Brain microvascular endothelial cell (primary cell): ENCODE measurements around the gene PDE4D.
A peak's percentile ranks its signal among the peaks of the same experiment; 100 is the strongest.

Experiments used
- DNase-seq: peaks from one replicate; pipeline ENCODE4 v3.0.0-alpha.2; 2020
- H3K27ac ChIP-seq: fragments of 250-450 bp; sonication (Bioruptor Pico); 2 replicates; pipeline ENCODE4 v1.5.1; 2020; ENCODE audit warnings: mild to moderate bottlenecking, moderate library complexity
- H3K27me3 ChIP-seq: fragments of 250-450 bp; sonication (Bioruptor Pico); replicated peaks from 2 replicates; pipeline ENCODE4 v1.5.1; 2020; ENCODE audit warnings: mild to moderate bottlenecking
- H3K36me3 ChIP-seq: fragments of 250-450 bp; sonication (Bioruptor Pico); replicated peaks from 2 replicates; pipeline ENCODE4 v1.5.1; 2020; ENCODE audit warnings: mild to moderate bottlenecking
- H3K4me3 ChIP-seq: 2 replicates; pipeline ENCODE4 v1.5.1; 2011; ENCODE audit warnings: low read depth, mild to moderate bottlenecking, control low read depth, low read length, moderate library complexity
- in situ Hi-C: cut with HindIII; loops from 2 replicates; pipeline ENCODE4 v1.10.0; 2017; ENCODE audit warnings: low sequenced_read_pairs, low pct_ligation_motif_present
- TF ChIP-seq, protein P1 (sequence below): IDR thresholded peaks from 2 replicates; pipeline ENCODE4 v1.5.1; 2011; ENCODE audit warnings: low read depth, mild to moderate bottlenecking, moderate library complexity, low read length, control low read depth, inconsistent platforms; ENCODE audit errors: missing control alignments

Gene PDE4D

DNA sequence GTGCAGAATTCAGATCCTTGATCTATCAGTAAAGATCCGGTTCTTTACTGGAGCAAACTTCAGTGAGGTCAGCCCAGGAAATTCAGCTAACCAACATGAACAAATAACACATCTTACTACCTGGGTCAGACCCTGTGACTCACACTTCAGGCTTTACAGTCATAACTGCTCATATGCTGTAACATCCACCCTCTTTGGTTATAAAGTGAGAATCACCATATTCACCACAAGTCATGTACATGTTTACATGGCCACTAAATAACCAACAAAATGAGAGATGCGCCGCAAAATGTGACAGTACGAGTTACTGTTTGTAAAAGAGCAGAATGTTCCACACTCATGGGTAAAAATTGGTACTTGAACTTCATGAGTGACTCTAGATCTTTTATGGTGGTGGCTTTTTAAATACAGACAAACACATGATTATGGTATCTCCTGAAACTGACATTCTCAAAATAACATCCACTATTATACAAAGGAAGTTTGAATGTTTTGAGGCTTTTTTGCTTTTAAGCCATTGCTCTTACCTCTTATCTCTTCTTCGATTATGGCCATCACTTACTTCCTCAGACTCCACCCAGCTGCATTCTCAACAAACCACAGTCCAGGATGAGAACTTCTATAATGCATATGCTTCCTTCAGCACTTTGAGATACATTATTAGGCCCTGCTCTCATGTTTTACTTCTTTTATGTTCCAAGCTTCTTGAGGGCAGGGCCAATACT, 794.1 kb downstream of the PDE4D start:
- TF ChIP-seq, protein P1, sequence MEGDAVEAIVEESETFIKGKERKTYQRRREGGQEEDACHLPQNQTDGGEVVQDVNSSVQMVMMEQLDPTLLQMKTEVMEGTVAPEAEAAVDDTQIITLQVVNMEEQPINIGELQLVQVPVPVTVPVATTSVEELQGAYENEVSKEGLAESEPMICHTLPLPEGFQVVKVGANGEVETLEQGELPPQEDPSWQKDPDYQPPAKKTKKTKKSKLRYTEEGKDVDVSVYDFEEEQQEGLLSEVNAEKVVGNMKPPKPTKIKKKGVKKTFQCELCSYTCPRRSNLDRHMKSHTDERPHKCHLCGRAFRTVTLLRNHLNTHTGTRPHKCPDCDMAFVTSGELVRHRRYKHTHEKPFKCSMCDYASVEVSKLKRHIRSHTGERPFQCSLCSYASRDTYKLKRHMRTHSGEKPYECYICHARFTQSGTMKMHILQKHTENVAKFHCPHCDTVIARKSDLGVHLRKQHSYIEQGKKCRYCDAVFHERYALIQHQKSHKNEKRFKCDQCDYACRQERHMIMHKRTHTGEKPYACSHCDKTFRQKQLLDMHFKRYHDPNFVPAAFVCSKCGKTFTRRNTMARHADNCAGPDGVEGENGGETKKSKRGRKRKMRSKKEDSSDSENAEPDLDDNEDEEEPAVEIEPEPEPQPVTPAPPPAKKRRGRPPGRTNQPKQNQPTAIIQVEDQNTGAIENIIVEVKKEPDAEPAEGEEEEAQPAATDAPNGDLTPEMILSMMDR, result no peak
- Histone ChIP-seq H3K27ac (peak overlapping the region; percentile 67), H3K27me3 (no peaks in the 10 kb centered on the region), H3K4me3 (no peak overlapping the region), H3K36me3 (no peaks in the 10 kb centered on the region)
- peak; percentile 91 for DNase-seq
- in situ Hi-C loops, result no loop called here

DNA sequence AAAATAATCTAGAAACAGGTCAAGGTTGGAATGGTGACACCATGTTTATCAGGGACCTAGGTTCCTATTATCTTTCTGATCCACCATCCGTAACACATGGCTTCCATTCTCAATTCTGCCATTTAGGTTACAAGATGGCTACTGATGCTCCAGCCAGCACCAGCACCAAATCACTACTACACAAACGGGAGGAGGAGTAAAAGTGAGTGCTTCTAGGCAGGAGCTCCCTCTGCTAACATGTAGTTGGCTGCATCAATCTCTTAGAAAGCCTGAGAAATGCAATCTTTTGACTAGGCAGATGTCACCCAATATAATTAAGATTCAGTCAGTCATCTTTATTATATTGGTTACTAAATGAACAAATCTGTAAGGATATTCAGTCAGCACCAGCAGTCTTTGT, 794.8 kb downstream of the PDE4D start:
- Histone ChIP-seq H3K27me3 (no peaks in the 10 kb centered on the region), H3K4me3 (no peak overlapping the region), H3K36me3 (no peaks in the 10 kb centered on the region), H3K27ac (peak overlapping the region; percentile 67)
- in situ Hi-C loops, result no loop called here
- TF ChIP-seq, protein P1, result no peak
- DNase-seq, result no peak

DNA sequence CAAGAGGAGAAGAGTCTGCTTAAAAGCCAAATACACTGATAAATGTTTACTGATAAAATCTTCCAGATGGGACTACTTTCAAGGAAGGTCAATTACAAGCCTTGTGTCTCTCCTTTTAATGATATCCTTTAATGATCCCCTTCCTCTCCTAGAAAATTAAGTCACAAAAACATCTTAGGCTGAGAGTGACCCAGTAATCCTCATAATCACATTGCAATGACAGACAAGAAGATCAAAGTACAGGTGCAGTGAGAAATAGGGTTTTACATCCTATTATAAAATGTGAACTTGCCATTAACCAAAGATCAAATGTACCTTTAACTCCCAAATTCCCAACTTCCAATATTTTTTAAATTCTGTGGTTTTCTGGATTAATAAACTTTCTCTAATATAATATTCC, 795.8 kb downstream of the PDE4D start:
- H3K36me3 ChIP-seq, result no peaks in the 10 kb centered on the region
- no peak overlapping the region for H3K4me3 ChIP-seq
- TF ChIP-seq, protein P1, result no peak
- H3K27ac ChIP-seq, result peak overlapping the region; percentile 41
- in situ Hi-C loops, result no loop called here
- no peak for DNase-seq
- H3K27me3 ChIP-seq, result no peaks in the 10 kb centered on the region

DNA sequence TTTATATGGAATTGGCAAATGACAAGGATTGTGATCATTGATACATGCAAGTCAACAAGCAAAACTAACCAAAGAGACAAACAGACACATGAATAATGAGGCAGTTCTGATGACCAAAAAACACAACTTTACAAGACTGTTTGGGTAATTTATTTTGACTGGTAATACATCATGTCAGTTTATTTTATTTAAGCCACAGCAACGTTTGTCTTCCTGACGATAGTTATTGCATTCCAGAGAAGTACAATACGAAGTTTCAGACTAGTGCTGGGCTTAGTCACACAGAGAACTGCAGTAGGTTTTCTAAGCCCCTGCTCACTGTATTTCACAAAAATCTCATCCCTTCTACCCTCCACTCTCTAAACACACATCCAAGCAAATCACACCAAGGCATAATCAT, 796.4 kb downstream of the PDE4D start:
- TF ChIP-seq, protein P1, result no peak
- in situ Hi-C loops, result no loop called here
- DNase-seq, result peak; percentile 58
- H3K4me3 ChIP-seq, result no peak overlapping the region
- no peaks in the 10 kb centered on the region for H3K27me3 ChIP-seq
- H3K27ac ChIP-seq, result peak overlapping the region; percentile 41
- no peaks in the 10 kb centered on the region for H3K36me3 ChIP-seq

DNA sequence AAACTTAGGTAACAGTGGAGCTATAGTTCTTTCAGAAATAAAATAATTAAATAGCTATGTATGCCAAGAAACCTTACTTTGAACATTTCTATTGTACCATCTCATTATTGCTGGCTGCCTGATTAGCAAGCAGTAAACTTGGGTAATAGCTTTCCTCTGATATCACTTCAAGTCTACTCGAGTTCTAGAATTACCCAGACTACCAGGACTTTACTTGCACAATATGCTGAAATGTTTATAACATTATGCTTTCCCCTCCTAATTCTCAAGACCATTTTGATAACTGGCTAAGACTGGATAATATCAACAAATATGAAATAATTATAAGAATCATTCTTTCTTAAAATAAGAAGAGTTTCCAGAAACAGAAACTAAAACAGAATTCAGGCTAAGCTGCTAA, 798.0 kb downstream of the PDE4D start:
- Histone ChIP-seq H3K27me3 (no peaks in the 10 kb centered on the region), H3K4me3 (no peak overlapping the region), H3K36me3 (no peaks in the 10 kb centered on the region), H3K27ac (no peak overlapping the region)
- DNase-seq, result no peak
- TF ChIP-seq, protein P1, result no peak
- in situ Hi-C loops, result no loop called here

DNA sequence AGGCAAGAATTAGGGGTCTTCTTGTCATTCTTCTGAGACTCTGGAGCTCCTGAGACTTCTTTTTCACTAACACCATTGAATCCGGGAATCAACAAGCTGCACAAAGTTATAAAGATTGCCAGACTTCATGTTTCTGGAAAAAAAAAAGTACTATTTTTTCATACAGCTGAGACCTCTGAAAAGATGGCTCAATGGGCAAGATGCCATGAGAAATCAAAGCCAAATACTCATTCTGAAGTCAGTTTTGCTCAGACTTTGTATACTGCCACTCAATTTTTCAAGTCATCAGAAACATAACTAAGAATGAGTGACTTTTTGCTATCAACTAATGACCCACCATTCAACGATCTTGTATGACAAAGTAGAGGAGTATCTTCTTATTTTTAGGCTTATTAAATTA, 798.7 kb downstream of the PDE4D start:
- TF ChIP-seq, protein P1, result no peak
- no peak for DNase-seq
- Histone ChIP-seq H3K27me3 (no peaks in the 10 kb centered on the region), H3K4me3 (no peak overlapping the region), H3K36me3 (no peaks in the 10 kb centered on the region), H3K27ac (no peak overlapping the region)
- in situ Hi-C loops, result no loop called here
